ENCODE measurements around the gene SHROOM3. TPM values are rescaled to one million over a fixed set of nuclear protein-coding genes. Genes with fewer than 3 reads are reported as not detected.

Gene SHROOM3
- total RNA-seq, 1 donor from 2014 or later: 42.7 TPM

- H3K27me3 Mint-ChIP-seq (ENCODE audit: low read depth): no peaks in the 10 kb centered on the region
- H3K27ac Mint-ChIP-seq (ENCODE audit: unreplicated experiment): no peak overlapping the region
- peaks cover 9% of the 10 kb centered on the region for H3K4me1 Mint-ChIP-seq (ENCODE audit: low read depth)
These were observed 205.4 kb downstream of the SHROOM3 start for GRCh38 chr4:76640353-76640910.

GRCh38 chr4:76641351-76641750, 206.3 kb downstream of the SHROOM3 start:
- no peaks in the 10 kb centered on the region for H3K27me3 Mint-ChIP-seq (ENCODE audit: low read depth)
- DNase-seq (ENCODE audit: low spot score): no peak
- no peaks in the 10 kb centered on the region for H3K9me3 Mint-ChIP-seq (ENCODE audit: low read depth)
- H3K4me1 Mint-ChIP-seq (ENCODE audit: low read depth): peaks cover 9% of the 10 kb centered on the region
- no peak for TF ChIP-seq CTCF (IDR thresholded peaks at IDR 0.05)
- H3K36me3 Mint-ChIP-seq (ENCODE audit: low read depth): peaks cover 5% of the 10 kb centered on the region
- no peak overlapping the region for H3K4me3 Mint-ChIP-seq (ENCODE audit: unreplicated experiment)
- H3K27ac Mint-ChIP-seq (ENCODE audit: unreplicated experiment): no peak overlapping the region

More at GRCh38 chr4:76640353-76640910, 205.4 kb downstream of the SHROOM3 start:
- no peak for DNase-seq (ENCODE audit: low spot score)
- Mint-ChIP-seq H3K36me3 (ENCODE audit: low read depth) (peaks cover 3% of the 10 kb centered on the region), H3K4me3 (ENCODE audit: unreplicated experiment) (no peak overlapping the region), H3K9me3 (ENCODE audit: low read depth) (no peaks in the 10 kb centered on the region)
- no peak for TF ChIP-seq CTCF (IDR thresholded peaks at IDR 0.05)

GRCh38 chr4:76641758-76642157, 206.7 kb downstream of the SHROOM3 start:
- Mint-ChIP-seq H3K4me1 (ENCODE audit: low read depth) (peaks cover 9% of the 10 kb centered on the region), H3K27me3 (ENCODE audit: low read depth) (no peaks in the 10 kb centered on the region), H3K27ac (ENCODE audit: unreplicated experiment) (no peak overlapping the region), H3K4me3 (ENCODE audit: unreplicated experiment) (no peak overlapping the region), H3K36me3 (ENCODE audit: low read depth) (peaks cover 5% of the 10 kb centered on the region), H3K9me3 (ENCODE audit: low read depth) (no peaks in the 10 kb centered on the region)
- DNase-seq (ENCODE audit: low spot score): no peak
- no peak for TF ChIP-seq CTCF (IDR thresholded peaks at IDR 0.05)

- Mint-ChIP-seq H3K27me3 (ENCODE audit: low read depth) (no peaks in the 10 kb centered on the region), H3K9me3 (ENCODE audit: low read depth) (peaks cover 2% of the 10 kb centered on the region), H3K4me3 (ENCODE audit: unreplicated experiment) (no peak overlapping the region), H3K27ac (ENCODE audit: unreplicated experiment) (no peak overlapping the region), H3K4me1 (ENCODE audit: low read depth) (no peaks in the 10 kb centered on the region), H3K36me3 (ENCODE audit: low read depth) (peaks cover 9% of the 10 kb centered on the region)
- TF ChIP-seq CTCF (IDR thresholded peaks at IDR 0.05): no peak
- no peak for DNase-seq (ENCODE audit: low spot score)
These were observed 209.9 kb downstream of the SHROOM3 start for GRCh38 chr4:76644831-76645485.

GRCh38 chr4:76649086-76649485, 214.1 kb downstream of the SHROOM3 start:
- H3K36me3 Mint-ChIP-seq (ENCODE audit: low read depth): peaks cover 5% of the 10 kb centered on the region
- TF ChIP-seq CTCF (IDR thresholded peaks at IDR 0.05): no peak
- peaks cover 4% of the 10 kb centered on the region for H3K4me1 Mint-ChIP-seq (ENCODE audit: low read depth)
- peaks cover 9% of the 10 kb centered on the region for H3K9me3 Mint-ChIP-seq (ENCODE audit: low read depth)
- DNase-seq (ENCODE audit: low spot score): no peak
- no peak overlapping the region for H3K27ac Mint-ChIP-seq (ENCODE audit: unreplicated experiment)
- no peaks in the 10 kb centered on the region for H3K27me3 Mint-ChIP-seq (ENCODE audit: low read depth)
- no peak overlapping the region for H3K4me3 Mint-ChIP-seq (ENCODE audit: unreplicated experiment)

Data from chondrocyte (in vitro differentiated cells).